ENCODE data around the gene CHST15. TPM values are rescaled to one million over a fixed set of nuclear protein-coding genes. Genes with fewer than 3 reads are reported as not detected.
A peak's percentile ranks its signal among the peaks of the same experiment; 100 is the strongest.

CHST15 gene
- total RNA-seq, 2 experiments from 2014 or later: 14.7 to 26.4 TPM

- Histone ChIP-seq H3K4me1 (ENCODE audit: insufficient read depth, low read length, poor library complexity, severe bottlenecking) (peaks cover 37% of the 10 kb centered on the region), H3K36me3 (ENCODE audit: insufficient read depth, low read length) (0 out of 2 replicates have a peak, but pooled peaks cover 6% of the 10 kb centered on the region), H3K9me2 (ENCODE audit: insufficient read depth, low read length) (no peaks in the 10 kb centered on the region), H2AFZ (ENCODE audit: low read length) (no peak overlapping the region), H3K4me3 (ENCODE audit: low read depth, low read length, poor library complexity, severe bottlenecking) (peak overlapping the region; percentile 21), H3K27ac (ENCODE audit: low read depth, low read length, poor library complexity, severe bottlenecking) (peak overlapping the region; percentile 34), H3K9me3 (ENCODE audit: low read length) (no peaks in the 10 kb centered on the region), H3K79me2 (ENCODE audit: insufficient read depth, low read depth, low read length) (no peaks in the 10 kb centered on the region; the same call in 1 of the 2 replicates), H4K20me1 (ENCODE audit: insufficient read depth, low read length) (no peaks in the 10 kb centered on the region), H3K4me2 (ENCODE audit: low read length) (peak overlapping the region; percentile 56)
- ChIA-PET POLR2A (interaction anchor here (0.5 to 2.0 kb wide), 8 partner anchors 9 to 733 kb away, joined by 3 to 8 read pairs (median 5); no protein-coding TSS in a partner anchor), CTCF (ENCODE audit: unreplicated experiment) (no interaction called here)
- TF ChIP-seq EZH2phosphoT487 (IDR thresholded peaks at IDR 0.05; ENCODE audit: borderline replicate concordance, low read depth, low read length): no peak
- no peak for TF ChIP-seq CTCF (conservative IDR thresholded peaks at IDR 0.05; ENCODE audit: low read length)
- intact Hi-C loops (cut with micrococcal nuclease; ENCODE audit: unreplicated experiment): no loop called here
- no peak for DNase-seq (ENCODE audit: low spot score)
- no TSS peak for BruUV-seq (replicated peaks)
Measured at GRCh38 chr10:124053971-124054370, 39.4 kb downstream of the CHST15 start.

GRCh38 chr10:124052561-124052960, 40.8 kb downstream of the CHST15 start:
- Histone ChIP-seq H3K79me2 (ENCODE audit: insufficient read depth, low read depth, low read length) (no peaks in the 10 kb centered on the region; the same call in 1 of the 2 replicates), H3K4me3 (ENCODE audit: low read depth, low read length, poor library complexity, severe bottlenecking) (no peak overlapping the region), H3K9me3 (ENCODE audit: low read length) (no peaks in the 10 kb centered on the region), H3K36me3 (ENCODE audit: insufficient read depth, low read length) (0 out of 2 replicates have a peak, but pooled peaks cover 6% of the 10 kb centered on the region), H3K4me1 (ENCODE audit: insufficient read depth, low read length, poor library complexity, severe bottlenecking) (peaks cover 37% of the 10 kb centered on the region), H4K20me1 (ENCODE audit: insufficient read depth, low read length) (no peaks in the 10 kb centered on the region), H3K4me2 (ENCODE audit: low read length) (no peak overlapping the region), H3K9me2 (ENCODE audit: insufficient read depth, low read length) (no peaks in the 10 kb centered on the region), H3K27ac (ENCODE audit: low read depth, low read length, poor library complexity, severe bottlenecking) (no peak overlapping the region), H2AFZ (ENCODE audit: low read length) (no peak overlapping the region)
- no peak for TF ChIP-seq CTCF (conservative IDR thresholded peaks at IDR 0.05; ENCODE audit: low read length)
- no peak for TF ChIP-seq EZH2phosphoT487 (IDR thresholded peaks at IDR 0.05; ENCODE audit: borderline replicate concordance, low read depth, low read length)
- POLR2A ChIA-PET: interaction anchor here (1.2 kb wide), 1 partner anchor 16 kb away, joined by 6 read pairs; no protein-coding TSS in a partner anchor
- CTCF ChIA-PET (ENCODE audit: unreplicated experiment): no interaction called here
- no peak for DNase-seq (ENCODE audit: low spot score)
- BruUV-seq (replicated peaks): no TSS peak
- intact Hi-C loops (cut with micrococcal nuclease; ENCODE audit: unreplicated experiment): no loop called here
